Rectal smooth muscle tissue (tissue), 1 donor: ENCODE measurements around the gene SRGAP1.
"Not testable (repeated sequence)": the region's sequence is repeated elsewhere in the genome, so short reads cannot be mapped to it uniquely, and the experiment has no call there.

Source experiments
- H3K27ac ChIP-seq: one replicate; pipeline ENCODE4 v1.7.0; 2013; ENCODE audit warnings: low read depth, low read length, inconsistent platforms
- H3K27me3 ChIP-seq: one replicate; pipeline ENCODE4 v1.7.0; 2013; ENCODE audit warnings: low read length; ENCODE audit not compliant: control insufficient read depth, insufficient read depth
- H3K36me3 ChIP-seq: one replicate; pipeline ENCODE4 v1.7.0; 2013; ENCODE audit warnings: low read length; ENCODE audit not compliant: control insufficient read depth, insufficient read depth
- H3K4me1 ChIP-seq: one replicate; pipeline ENCODE4 v1.7.0; 2013; ENCODE audit warnings: low read length; ENCODE audit not compliant: control insufficient read depth, insufficient read depth
- H3K4me3 ChIP-seq: one replicate; pipeline ENCODE4 v1.7.0; 2013; ENCODE audit warnings: low read length
- H3K9ac ChIP-seq: one replicate; pipeline ENCODE4 v1.7.0; 2013; ENCODE audit warnings: low read length

The SRGAP1 gene

DNA sequence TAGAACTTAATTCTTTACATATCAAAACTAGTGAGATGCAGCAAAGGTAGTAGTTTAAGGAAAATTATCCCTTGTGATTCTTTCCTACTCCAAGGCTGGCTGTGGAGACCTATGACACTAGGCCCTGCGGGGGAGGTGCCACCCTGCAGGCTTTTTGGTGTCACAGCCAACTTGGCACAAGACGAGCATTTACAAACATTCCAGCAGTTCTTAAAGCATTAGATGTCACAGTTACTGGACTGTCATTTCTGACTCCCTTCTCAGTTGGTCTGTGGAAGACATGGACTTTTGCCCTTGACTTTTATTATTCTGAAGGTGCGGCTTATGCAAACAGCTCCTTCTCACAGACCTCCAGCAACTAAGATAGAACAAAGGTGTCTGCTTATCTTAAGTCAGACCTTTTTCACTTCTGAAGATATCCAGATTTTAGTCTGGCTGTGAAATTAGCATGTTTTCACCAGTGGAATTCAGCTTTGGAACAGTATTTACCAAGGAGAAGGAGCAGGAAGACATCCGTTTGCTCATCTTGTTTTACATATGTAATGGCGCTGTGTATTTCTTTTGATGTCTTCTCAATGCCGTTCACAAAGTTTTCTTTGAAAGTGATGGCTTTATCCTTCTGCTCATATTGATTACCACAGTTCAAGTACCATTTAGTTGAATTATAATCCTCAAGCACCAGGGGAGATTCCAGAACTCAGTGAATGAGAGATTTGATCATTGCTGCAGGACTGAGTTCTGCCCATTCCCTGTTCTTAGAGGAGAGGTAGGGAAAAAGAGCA lies 17.9 kb downstream of the SRGAP1 start:
- no peak overlapping the region for H3K27ac ChIP-seq
- no peaks in the 10 kb centered on the region for H3K36me3 ChIP-seq
- H3K9ac ChIP-seq = no peak overlapping the region
- no peaks in the 10 kb centered on the region for H3K4me1 ChIP-seq
- H3K4me3 ChIP-seq = peak overlapping the region; percentile 3
- H3K27me3 ChIP-seq = no peaks in the 10 kb centered on the region

GRCh38 chr12:63862969-63863230 lies 18.4 kb downstream of the SRGAP1 start:
- no peaks in the 10 kb centered on the region for H3K27me3 ChIP-seq
- no peak overlapping the region for H3K9ac ChIP-seq
- H3K4me1 ChIP-seq = no peaks in the 10 kb centered on the region
- no peak overlapping the region for H3K27ac ChIP-seq
- peak overlapping the region; percentile 3 for H3K4me3 ChIP-seq
- H3K36me3 ChIP-seq = no peaks in the 10 kb centered on the region

DNA sequence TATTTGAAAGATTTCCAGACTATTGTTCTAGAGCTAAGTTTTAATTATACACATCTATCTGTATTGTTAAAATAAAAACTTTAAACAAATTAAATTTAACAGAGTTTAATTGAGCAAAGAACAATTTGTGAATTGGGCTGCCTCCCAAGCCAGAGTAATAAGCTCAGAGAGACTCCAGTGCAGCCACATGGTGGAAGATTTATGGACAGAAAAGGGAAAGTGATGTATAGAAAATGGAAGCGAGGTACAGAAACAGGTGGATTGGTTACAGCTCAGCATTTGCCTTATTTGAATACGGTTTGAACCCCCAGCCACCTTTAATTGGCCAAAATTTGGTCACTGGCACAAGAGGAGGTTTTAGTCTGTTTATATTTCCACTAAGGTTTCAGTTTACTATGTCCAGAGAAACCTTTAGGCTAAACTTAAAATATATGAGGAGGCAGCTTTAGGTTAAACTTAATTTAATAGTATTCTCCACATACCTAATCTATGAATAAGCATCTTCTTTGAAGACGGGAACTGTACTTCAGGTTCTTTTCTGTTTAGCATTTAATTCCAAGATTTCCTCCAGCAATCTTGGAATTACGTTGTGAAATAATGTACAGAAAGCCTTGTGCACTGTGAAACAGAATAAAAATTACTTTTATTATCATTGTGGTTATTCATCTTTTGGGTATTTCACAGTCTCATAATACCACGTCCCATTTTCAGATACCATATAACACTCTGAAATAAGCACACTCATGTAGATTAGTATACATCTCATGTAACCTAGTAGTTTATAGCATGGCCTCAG lies 19.4 kb downstream of the SRGAP1 start:
- Histone ChIP-seq H3K36me3 (no peaks in the 10 kb centered on the region), H3K9ac (no peak overlapping the region), H3K27ac (no peak overlapping the region), H3K4me3 (no peak overlapping the region), H3K27me3 (no peaks in the 10 kb centered on the region), H3K4me1 (no peaks in the 10 kb centered on the region)

GRCh38 chr12:63864454-63864706 lies 19.9 kb downstream of the SRGAP1 start:
- no peaks in the 10 kb centered on the region for H3K27me3 ChIP-seq
- no peak overlapping the region for H3K27ac ChIP-seq
- no peak overlapping the region for H3K9ac ChIP-seq
- H3K36me3 ChIP-seq = no peaks in the 10 kb centered on the region
- no peak overlapping the region for H3K4me3 ChIP-seq
- H3K4me1 ChIP-seq = no peaks in the 10 kb centered on the region

- Histone ChIP-seq H3K4me3 (no peak overlapping the region), H3K36me3 (no peaks in the 10 kb centered on the region), H3K27ac (no peak overlapping the region), H3K4me1 (no peaks in the 10 kb centered on the region), H3K9ac (no peak overlapping the region), H3K27me3 (no peaks in the 10 kb centered on the region)
Observed at GRCh38 chr12:63865448-63865847, 20.9 kb downstream of the SRGAP1 start.

DNA sequence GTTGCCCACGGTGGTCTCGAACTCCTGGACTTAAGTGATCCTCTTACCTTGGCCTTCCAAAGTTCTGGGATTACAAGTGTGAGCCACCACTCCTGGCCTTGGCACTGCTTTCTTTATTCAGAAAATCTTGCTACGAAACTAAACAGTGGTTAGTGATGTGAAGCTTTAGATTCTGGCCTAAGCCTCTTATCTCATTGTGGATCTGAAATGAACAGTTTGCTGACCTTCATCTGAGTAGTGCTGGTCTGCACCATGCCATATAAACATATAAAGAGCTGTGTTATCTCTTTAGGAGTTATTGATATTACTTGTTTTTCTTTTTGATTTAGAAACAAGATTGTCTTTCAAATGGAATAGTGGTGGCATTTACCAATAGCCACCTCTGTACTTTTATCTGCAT lies 22.6 kb downstream of the SRGAP1 start:
- H3K36me3 ChIP-seq = no peaks in the 10 kb centered on the region

DNA sequence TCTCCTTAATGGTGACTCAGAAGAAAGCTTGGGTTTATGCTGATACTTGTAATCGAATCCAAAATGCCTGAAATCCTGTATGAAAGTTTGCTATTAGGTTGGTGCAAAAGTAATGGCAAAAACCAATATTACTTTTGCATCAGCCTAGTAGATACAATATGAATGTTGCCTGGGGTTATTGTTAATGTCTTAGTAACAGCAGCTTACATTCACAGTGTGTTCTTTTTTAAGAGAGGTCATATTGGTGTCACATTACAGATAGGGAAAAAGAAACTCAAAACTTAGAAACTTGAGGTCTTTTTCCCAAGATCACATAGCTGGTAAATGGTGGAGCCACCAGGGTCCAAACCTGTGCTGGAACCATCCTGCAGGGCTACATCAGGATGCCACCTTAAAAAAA lies 25.2 kb downstream of the SRGAP1 start:
- Histone ChIP-seq H3K9ac (no peak overlapping the region), H3K27me3 (no peaks in the 10 kb centered on the region), H3K4me1 (no peaks in the 10 kb centered on the region), H3K36me3 (no peaks in the 10 kb centered on the region), H3K27ac (no peak overlapping the region), H3K4me3 (no peak overlapping the region)

More for the DNA sequence above, 22.6 kb downstream of the SRGAP1 start:
- Histone ChIP-seq H3K4me1 (no peaks in the 10 kb centered on the region), H3K4me3 (no peak overlapping the region), H3K27ac (no peak overlapping the region), H3K27me3 (no peaks in the 10 kb centered on the region), H3K9ac (no peak overlapping the region)

DNA sequence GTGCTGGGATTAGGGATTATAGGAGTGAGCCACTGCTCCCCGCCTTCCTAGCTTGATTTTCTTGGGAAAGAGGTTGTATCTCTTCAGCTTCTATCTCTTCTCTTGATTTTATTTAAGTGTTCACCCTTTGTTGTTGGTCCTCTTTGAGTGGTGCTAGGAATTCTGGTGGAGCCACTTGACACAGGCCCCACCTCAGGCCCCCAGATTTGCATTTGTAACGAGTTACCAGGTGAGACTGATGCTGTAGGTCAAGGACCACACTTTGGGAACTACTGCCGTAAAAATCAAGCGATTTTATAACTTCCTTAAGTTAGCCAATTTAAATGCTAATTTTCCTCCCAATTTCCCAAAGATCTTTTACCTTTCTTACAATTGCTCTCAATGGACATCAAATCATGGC lies 26.3 kb downstream of the SRGAP1 start:
- H3K4me1 ChIP-seq = no peaks in the 10 kb centered on the region
- no peak overlapping the region for H3K4me3 ChIP-seq
- H3K27ac ChIP-seq = no peak overlapping the region
- H3K9ac ChIP-seq = no peak overlapping the region
- no peaks in the 10 kb centered on the region for H3K36me3 ChIP-seq
- no peaks in the 10 kb centered on the region for H3K27me3 ChIP-seq

GRCh38 chr12:63874897-63875480 lies 30.5 kb downstream of the SRGAP1 start:
- Histone ChIP-seq H3K9ac (no peak overlapping the region), H3K27ac (no peak overlapping the region), H3K27me3 (no peaks in the 10 kb centered on the region), H3K36me3 (no peaks in the 10 kb centered on the region), H3K4me3 (no peak overlapping the region), H3K4me1 (no peaks in the 10 kb centered on the region)

GRCh38 chr12:63875703-63876102 lies 31.2 kb downstream of the SRGAP1 start:
- no peak overlapping the region for H3K4me3 ChIP-seq

GRCh38 chr12:63876980-63877379 lies 32.5 kb downstream of the SRGAP1 start:
- Histone ChIP-seq H3K36me3 (no peaks in the 10 kb centered on the region), H3K27ac (no peak overlapping the region), H3K27me3 (no peaks in the 10 kb centered on the region), H3K4me1 (no peaks in the 10 kb centered on the region), H3K4me3 (no peak overlapping the region), H3K9ac (no peak overlapping the region)

More at GRCh38 chr12:63875703-63876102, 31.2 kb downstream of the SRGAP1 start:
- Histone ChIP-seq H3K27ac (no peak overlapping the region), H3K4me1 (no peaks in the 10 kb centered on the region), H3K27me3 (no peaks in the 10 kb centered on the region), H3K36me3 (no peaks in the 10 kb centered on the region), H3K9ac (no peak overlapping the region)

DNA sequence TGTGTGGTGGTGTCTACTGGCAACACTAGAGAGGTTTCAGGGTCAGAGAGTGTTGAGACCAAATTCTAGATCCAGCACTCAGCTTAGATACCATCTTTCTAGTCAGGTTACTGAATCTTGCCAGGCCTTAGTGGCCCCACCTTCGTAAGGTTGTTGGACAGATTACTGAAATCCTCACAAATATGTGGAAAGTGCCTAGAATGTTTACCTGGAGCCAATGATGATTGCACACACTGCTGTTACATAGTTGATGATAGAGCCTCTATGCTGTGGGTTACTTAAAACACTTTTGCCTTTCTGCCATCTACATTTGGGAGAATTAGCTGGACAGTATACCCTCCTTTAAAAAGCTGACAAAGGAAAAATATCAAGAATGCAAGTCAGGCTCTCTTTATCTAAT lies 33.2 kb downstream of the SRGAP1 start:
- no peaks in the 10 kb centered on the region for H3K36me3 ChIP-seq
- no peaks in the 10 kb centered on the region for H3K27me3 ChIP-seq
- H3K9ac ChIP-seq = no peak overlapping the region
- no peaks in the 10 kb centered on the region for H3K4me1 ChIP-seq
- H3K27ac ChIP-seq = no peak overlapping the region
- no peak overlapping the region for H3K4me3 ChIP-seq

DNA sequence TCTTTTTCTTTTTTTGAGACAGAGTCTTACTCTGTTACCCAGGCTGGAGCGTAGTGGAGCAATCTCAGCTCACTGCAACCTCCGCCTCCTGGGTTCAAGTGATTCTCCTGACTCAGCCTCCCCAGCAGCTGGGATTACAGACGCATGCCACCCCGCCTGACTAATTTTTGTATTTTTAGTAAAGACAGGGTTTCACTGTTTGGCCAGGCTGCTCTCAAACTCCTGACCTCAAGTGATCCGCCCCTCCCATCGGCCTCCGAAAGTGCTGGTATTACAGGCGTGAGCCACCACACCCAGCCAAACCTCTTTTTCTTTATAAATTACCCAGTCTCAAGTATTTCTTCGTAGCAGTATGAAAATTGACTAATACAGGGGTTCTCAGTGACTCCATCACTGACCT lies 35.7 kb downstream of the SRGAP1 start:
- not testable (repeated sequence) for H3K27ac ChIP-seq, H3K27me3 ChIP-seq, H3K9ac ChIP-seq, H3K4me1 ChIP-seq, H3K36me3 ChIP-seq, H3K4me3 ChIP-seq
